GM18517 (cell line): ENCODE measurements around the gene RAB4B.
"Not testable (repeated sequence)": the region's sequence is repeated elsewhere in the genome, so short reads cannot be mapped to it uniquely, and the experiment has no call there.

Source experiments
- ATAC-seq: cut with Tn5 transposase; IDR thresholded peaks from one replicate; pipeline ENCODE4 v1.9.1; 2021; ENCODE audit warnings: mild to moderate bottlenecking, moderate library complexity; ENCODE audit not compliant: unreplicated experiment

Gene RAB4B

GRCh38 chr19:40776932-40777644, 959 bp upstream of the RAB4B start:
- ATAC-seq: peak; percentile 66

- ATAC-seq: no peak
Measured at GRCh38 chr19:40777645-40777936, 456 bp upstream of the RAB4B start.

- ATAC-seq: no peak
Measured at GRCh38 chr19:40778706-40779284, 748 bp downstream of the RAB4B start.

GRCh38 chr19:40780582-40780981, 2.5 kb downstream of the RAB4B start:
- ATAC-seq: no peak

GRCh38 chr19:40781140-40781539, 3.1 kb downstream of the RAB4B start:
- no peak for ATAC-seq

- ATAC-seq: no peak
Measured at GRCh38 chr19:40783711-40784110, 5.7 kb downstream of the RAB4B start.

- not testable (repeated sequence) for ATAC-seq
Measured at GRCh38 chr19:40784146-40784545, 6.1 kb downstream of the RAB4B start.

GRCh38 chr19:40785526-40785925, 7.5 kb downstream of the RAB4B start:
- ATAC-seq: no peak

GRCh38 chr19:40786060-40787037, 8.3 kb downstream of the RAB4B start:
- ATAC-seq: no peak

- no peak for ATAC-seq
Measured at GRCh38 chr19:40791349-40791748, 13.3 kb downstream of the RAB4B start.

- no peak for ATAC-seq
Measured at GRCh38 chr19:40791996-40792395, 13.9 kb downstream of the RAB4B start.

- no peak for ATAC-seq
Measured at GRCh38 chr19:40797166-40797962, 19.3 kb downstream of the RAB4B start.

GRCh38 chr19:40797963-40798682, 20.1 kb downstream of the RAB4B start:
- ATAC-seq: peak; percentile 18

GRCh38 chr19:40798683-40799557, 20.9 kb downstream of the RAB4B start, which contains the start of gene EGLN2:
TSS of gene EGLN2 (plus strand) at chr19:40799191. CDS start at chr19:40800573, 1,382 bp downstream.
- peak; percentile 76 for ATAC-seq

GRCh38 chr19:40799558-40800338, 21.7 kb downstream of the RAB4B start:
- ATAC-seq: no peak

- no peak for ATAC-seq
Measured at GRCh38 chr19:40800339-40800996, 22.4 kb downstream of the RAB4B start.

- no peak for ATAC-seq
Measured at GRCh38 chr19:40800997-40801377, 22.9 kb downstream of the RAB4B start.
